DOHH2 (cell line): ENCODE data around the gene PDE2A.

Source experiments
- CTCF ChIP-seq: fragments of 200-600 bp; sonication (generic); IDR thresholded peaks from one replicate; pipeline ENCODE4 v1.5.1; 2014; ENCODE audit warnings: antibody characterized with exemption, mild to moderate bottlenecking, low read depth, low read length; ENCODE audit not compliant: poor library complexity, severe bottlenecking
- EZH2phosphoT487 ChIP-seq: fragments of 200-600 bp; sonication (generic); IDR thresholded peaks from 2 replicates; pipeline ENCODE4 v1.6.1; 2017; ENCODE audit warnings: borderline replicate concordance, mild to moderate bottlenecking, antibody characterized with exemption, low read length, moderate library complexity, mixed read lengths

- TF ChIP-seq EZH2phosphoT487 (no peak), CTCF (no peak)
These were observed 90.5 kb downstream of the PDE2A start for GRCh38 chr11:72583616-72584292.
